NCI-H2196 (cell line): ENCODE data around the gene DPF1.
A peak's percentile ranks its signal among the peaks of the same experiment; 100 is the strongest.

Experiments
- DNase-seq: peaks from one replicate; lab custom pipeline; 2025; ENCODE audit not compliant: unreplicated experiment; lab: John Stamatoyannopoulos, UW

Gene DPF1

DNA sequence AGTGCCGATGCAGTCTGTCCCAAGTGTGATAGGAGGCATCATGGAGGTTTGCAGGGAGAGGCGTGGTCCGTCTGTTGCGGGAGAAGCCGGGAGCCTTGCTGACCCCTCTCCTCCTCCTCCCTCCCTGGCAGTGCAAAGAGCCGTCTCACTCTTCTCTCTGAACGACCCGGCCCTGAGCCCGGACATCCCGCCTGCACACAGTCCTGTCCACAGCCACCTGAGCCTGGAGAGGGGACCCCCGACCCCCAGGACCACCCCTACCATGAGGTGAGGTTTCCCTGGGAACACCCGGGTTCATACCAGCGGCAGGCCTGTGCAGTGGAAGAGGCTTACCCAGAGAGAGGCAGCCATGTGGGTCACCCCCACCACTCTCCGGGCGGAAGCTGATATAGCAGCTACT, 22.3 kb downstream of the DPF1 start:
- no peak for DNase-seq

DNA sequence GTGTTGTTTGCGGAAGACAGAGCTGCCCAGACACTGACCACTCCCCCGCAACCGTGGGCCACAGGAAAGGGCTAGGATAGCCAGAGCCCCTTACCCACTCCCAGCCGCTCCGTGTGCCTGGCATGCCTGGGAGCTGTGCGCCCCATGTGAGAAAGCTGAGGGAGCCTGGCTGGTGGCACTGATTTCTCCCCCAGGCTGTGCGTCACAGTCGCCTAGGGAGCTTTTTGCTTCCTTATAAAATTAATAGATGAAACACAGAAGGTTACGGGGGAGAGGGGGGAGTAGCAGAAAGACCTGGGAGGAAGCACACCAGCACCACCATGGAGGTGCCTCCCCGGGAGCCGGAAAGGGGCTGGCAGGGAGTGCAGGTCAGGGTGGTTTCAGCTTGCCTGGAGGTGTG, 24.7 kb downstream of the DPF1 start:
- DNase-seq = no peak

DNA sequence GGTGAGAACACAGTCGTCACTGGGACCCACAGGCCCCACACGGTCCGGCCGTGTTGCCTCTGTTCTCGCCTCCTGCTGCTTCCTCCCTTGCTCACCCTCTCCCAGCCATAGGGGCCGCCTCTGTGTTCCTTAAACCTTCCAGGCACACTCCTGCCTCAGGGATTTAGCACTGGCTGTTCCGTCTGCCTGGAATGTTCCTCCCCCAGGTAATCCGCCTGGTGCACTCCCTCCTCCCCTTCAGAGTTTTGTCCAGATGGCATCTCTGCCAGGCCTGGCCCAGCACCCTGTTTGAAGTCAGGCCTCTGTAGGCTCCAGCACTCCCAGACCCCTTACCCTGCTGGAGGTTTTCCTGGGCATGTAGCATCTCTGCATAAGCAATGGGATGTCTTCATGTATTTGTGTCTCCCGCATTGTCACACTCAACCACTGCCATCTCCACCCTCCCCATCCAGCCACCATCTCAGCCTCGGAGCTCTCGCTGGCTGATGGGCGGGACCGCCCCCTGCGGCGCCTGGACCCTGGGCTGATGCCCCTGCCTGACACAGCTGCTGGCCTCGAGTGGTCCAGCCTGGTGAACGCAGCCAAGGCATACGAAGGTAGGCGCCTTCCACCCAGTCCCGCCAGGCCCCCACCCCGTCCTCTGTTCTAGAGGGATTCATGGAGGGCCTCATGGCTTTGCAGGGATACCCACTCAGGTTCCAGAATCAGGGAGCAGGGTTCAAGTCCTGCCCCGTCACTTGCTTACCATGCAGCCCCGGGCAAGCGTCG, 25.9 kb downstream of the DPF1 start:
- no peak for DNase-seq

DNA sequence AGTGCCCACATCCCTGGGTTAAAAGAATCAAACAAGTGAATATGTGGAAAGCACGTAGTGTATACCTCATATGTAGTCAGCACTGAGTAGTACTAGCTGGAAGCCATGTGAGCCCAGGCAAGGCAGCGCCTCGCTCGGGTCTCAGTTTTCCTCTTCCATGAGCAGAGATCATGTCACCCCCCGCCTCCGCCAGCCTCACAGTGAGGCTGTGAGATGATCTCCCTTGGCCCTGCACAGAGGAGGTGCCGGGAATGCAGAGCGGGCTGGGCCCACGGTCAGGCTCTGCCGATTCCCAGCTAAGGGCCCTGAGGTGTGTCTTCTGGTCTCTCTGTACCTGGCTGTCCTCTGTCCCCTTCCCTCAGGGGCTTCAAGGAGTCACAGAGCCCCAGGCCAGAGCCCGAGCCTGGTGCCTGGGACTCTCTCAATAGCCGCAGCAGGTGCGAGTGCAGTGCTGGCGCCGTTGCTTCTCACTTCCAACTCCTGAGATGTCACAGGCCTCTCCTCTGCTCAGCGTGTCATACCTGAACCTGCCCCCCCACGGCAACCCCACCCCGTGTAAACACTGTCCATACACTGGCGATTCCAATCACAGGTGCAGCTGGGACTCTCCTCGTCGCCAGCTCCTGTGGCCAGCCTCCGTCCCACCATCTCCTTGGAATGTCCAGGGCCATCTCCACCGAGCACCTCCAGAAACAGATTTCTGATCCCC, 26.9 kb downstream of the DPF1 start:
- DNase-seq = no peak

DNA sequence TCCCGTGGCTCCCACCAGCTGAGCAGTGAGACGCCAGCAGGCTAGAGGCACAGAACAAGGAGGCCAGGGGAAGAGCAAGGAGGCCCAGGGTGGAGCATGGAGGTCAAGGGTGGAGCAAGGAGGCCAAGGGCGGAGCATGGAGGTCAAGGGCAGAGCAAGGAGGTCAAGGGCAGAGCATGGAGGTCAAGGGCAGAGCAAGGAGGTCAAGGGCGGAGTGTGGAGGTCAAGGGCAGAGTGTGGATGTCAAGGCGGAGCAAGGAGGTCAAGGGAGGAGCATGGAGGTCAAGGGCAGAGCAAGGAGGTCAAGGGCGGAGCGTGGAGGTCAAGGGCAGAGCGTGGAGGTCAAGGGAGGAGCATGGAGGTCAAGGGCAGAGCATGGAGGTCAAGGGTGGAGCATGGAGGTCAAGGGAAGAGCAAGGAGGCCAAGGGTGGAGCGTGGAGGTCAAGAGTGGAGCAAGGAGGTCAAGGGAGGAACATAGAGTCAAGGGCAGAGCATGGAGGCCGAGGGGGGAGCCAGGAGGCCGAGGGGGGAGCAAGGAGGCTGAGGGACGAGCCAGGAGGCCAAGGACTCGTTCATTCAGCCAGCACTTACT, 27.7 kb downstream of the DPF1 start:
- no peak for DNase-seq

DNA sequence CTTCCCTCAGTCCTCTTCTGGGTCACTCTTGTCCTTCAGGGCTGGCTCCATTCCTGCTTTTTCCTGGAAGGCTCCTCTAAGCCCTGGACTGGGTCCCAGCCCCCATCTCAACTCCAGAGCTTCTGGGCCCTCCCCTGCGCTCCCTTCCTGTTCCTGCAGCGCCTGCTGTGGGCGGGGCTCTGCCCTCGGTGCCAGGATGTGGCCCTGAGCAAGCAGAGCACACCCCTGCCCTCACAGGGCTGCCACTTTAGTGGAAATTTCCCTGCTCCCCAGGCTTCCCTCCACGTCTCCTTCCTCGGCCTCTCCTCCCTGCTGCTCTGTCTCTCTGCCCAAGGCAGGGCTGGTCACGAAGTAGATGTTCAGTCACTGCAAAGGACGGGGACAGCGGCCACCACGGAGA, 28.8 kb downstream of the DPF1 start:
- DNase-seq = no peak

DNA sequence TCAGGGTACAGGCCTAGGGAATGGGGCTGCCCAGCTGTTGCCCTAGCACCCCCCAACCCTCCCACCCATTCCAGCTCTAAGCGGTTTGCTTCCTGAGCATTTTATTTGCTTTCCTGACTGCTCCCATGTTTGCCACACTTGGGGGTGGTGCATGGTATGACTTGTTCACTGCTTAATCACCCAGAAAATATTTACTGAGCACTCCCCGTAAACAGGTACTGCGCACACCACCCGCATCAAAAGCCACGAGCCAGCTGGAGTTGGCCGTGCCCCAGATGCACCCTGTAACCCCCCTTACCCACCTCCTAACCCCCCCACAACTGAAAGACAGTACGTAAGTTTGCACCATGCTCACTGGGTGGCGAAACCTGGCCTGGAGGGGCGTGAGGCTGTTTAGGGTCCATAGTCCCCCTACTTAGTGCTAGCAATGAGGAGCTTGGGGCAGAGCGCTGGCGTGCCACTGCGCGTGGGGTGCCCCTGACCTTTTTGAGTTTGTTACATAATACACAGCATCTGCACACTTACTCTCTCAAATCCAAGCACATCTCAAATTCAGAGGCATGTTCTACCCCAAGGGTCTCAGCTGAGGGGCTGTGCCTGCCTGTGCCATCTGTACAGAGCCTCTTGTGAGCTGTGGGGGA, 29.8 kb downstream of the DPF1 start:
- no peak for DNase-seq

DNA sequence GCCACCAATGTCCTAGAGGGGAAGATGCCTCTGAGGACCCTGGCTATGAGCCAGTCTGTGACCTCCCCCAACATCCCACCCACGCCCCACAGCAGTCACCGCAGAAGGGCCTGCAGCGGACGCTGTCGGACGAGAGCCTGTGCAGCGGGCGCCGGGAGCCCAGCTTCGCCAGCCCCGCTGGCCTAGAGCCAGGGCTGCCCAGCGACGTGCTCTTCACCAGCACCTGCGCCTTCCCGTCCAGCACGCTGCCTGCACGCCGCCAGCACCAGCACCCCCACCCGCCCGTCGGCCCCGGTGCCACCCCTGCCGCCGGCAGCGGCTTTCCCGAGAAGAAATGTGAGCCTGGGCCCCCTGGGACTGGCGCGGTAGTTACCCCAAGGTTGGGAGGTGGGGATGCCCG, 30.6 kb downstream of the DPF1 start:
- peak; percentile 82 for DNase-seq

DNA sequence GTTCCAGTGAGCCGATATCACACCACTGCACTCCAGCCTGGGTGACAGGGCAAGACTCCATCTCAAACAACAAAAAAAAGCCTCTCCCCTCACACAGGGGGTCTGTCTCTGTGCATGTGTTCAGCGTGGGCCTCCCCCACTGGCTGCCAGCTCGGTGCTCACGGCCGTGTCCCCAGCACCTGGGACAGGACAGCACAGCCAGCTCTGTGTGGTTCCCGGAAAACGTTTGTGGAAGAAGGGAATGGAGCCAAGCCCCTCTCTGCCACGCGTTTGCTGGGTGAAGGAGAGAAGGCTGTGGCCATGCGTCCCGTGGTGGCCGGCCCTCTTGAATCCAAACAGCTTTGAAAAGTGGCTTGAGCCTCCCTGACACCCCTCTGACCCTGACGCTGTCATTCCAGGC, 32.3 kb downstream of the DPF1 start:
- DNase-seq = no peak

DNA sequence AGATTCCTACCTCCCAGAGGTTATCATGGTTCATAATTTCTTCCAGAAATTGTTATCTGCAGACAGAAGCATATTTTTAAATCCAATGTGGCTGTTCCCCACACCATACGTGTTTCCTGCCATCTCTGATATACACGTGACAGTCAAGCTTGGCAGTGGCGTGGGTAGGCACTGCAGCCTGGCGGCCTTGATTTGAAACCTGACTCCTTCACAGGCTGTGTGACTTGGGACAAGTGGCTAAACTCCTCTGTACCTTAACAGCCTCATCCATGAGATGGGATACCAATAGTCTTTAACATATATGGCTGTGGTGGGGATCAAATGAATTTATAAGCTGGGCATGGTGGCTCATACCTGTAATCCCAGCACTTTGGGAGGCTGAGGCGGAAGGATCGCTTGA, 33.2 kb downstream of the DPF1 start:
- DNase-seq = no peak

DNA sequence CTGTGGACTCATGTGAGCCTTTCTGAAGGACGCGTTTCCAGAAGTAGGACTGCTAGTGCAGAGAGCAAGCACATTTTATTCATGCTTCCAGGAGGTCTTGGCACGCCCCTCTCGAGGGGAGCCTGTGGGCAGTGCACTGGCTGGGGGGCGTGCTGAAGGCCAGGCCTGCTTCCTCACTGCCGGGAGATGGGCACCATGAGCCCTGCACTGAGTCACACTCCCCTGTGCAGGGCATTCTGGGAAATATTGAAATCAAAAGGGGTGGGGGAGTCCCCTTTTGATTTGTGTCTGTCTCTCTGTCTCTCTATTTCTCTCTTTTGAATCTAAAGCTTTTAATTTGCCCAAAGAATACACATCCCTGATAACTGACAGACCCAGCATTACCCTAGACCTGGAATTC, 34.0 kb downstream of the DPF1 start:
- no peak for DNase-seq

DNA sequence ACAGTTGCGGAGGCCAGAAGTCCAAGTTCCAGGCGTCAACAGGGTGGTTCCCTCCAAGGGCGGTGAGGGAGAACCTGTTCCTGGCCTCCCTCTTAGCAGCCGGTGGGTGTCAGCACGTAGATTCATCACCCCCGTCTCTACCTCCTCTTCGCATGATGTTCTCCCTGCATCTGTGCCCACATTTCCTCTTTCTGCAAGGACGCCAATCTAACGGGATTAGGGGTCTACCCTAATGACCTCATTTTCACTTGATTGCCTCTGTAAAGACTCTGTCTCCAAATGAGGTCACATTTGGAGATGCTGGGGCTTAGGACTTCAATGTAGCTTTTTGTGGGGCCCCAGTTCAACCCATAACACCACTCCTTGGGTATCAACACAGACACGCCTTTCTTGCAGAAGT, 38.5 kb downstream of the DPF1 start:
- no peak for DNase-seq

DNA sequence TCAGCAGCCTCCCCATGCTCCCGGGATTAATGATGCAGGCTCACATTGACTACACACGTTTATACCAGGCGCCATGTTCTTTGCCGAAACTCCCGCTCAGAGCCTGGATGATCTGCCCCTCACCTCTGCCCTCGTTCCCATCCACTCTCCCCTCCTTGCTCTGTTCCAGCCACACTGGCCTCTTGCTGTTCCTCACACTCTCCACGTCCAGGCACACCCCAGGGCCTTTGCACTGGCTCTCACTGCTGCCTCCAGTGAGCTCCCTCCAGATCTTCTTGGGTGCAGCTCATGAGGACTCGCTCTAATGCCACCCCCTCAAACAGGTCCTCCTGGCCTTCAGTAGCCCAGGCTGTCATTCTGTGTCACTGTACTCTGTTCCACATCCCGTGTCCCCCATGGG, 39.2 kb downstream of the DPF1 start:
- no peak for DNase-seq

DNA sequence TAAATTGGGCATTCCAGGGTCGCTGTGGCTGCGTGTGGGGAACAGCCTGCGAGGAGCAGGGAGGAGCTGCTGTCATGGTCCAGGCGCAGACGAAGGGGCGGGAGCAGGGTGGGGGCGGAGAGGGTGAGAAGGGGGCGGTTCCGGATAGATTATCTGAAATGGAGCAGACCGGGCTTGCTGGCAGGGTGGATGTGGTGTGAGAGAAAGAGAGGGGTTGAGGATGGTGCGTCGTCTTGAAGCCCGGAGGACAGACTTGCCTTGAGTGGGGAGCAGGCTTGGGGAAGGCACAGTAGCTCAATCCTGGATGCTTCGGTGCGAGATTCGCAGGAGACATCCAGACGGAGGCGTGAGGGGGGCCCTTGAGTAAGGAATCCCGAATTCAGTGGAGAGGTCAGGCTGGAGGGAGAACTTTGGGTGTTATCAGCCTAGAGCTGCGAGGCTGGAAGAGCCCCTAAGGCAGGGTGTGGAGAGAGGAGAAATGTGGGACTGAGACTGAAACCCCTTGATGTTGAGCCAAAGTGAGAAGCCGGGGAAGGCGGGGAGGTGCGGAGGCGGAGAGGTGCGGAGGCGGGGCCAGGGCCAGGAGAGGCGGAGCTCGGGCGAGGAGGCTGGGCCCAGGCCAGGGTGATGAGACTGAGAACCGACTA, 40.6 kb downstream of the DPF1 start:
- DNase-seq = no peak

DNA sequence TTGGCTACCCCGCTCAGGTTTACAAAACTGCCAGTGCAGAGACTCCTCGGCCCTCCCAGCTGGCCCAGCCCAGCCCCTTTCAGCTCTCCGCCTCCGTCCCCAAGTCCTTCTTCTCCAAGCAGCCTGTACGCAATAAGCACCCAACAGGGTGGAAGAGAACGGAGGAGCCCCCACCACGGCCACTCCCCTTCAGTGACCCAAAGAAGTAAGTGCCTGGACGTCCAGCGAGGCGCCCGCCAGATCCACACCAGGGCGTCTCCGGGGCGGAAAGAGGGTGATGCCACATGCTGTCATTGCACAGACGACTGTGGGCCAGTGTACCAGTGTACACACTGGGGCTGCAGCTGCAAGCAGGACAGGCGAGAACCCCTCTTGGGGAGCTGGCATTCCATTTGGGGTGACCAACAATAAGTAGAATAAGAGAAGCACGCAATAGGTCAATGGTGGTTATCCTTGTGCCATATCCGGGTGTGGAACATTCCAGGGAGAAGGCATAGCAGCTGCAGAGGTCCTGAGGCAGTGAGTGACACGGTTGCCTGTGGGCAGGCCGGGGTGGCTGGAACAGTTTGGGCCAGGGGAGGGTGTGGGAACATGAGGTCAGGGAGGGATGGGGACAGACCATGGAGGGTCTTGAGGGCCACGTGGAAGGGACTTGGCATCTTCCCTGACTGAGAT, 41.3 kb downstream of the DPF1 start:
- no peak for DNase-seq

DNA sequence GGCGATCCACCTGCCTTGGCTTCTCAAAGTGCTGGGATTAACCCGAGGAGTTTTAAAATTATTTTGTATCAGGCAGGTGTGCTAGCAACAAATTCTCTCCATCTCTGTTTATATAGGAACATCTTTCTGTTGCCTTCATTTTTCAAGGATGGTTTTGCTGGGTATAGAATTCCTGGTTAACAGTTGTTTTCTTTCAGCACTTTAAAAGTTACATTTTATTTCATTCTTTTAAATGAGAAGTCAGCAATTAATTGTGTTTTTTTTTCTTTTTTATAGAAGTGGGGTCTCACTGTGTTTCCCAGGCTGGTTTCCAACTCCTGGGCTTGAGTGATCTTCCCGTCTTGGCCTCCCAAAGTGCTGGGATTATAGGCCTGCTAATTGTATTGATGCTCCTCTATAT, 44.0 kb downstream of the DPF1 start:
- DNase-seq = no peak

DNA sequence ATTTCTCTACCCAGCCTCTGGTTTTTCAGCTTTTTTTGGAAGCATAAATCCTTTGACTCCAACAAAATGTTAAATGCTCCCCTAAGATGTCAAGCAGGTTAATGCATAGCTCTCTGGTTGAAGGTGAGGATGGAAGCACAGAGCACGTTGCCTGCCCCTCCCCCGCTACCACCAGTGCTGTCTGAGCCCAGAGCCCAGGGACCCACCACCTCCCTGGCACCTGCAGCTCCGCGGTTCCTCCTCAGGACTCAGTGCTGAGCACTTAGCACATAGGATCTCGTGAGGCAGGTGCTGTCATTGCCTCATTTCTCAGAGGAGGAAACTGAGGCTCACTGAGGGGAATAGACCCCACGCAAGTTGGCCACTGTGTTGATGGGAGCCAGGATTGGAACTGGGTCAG, 48.6 kb downstream of the DPF1 start:
- DNase-seq = no peak

DNA sequence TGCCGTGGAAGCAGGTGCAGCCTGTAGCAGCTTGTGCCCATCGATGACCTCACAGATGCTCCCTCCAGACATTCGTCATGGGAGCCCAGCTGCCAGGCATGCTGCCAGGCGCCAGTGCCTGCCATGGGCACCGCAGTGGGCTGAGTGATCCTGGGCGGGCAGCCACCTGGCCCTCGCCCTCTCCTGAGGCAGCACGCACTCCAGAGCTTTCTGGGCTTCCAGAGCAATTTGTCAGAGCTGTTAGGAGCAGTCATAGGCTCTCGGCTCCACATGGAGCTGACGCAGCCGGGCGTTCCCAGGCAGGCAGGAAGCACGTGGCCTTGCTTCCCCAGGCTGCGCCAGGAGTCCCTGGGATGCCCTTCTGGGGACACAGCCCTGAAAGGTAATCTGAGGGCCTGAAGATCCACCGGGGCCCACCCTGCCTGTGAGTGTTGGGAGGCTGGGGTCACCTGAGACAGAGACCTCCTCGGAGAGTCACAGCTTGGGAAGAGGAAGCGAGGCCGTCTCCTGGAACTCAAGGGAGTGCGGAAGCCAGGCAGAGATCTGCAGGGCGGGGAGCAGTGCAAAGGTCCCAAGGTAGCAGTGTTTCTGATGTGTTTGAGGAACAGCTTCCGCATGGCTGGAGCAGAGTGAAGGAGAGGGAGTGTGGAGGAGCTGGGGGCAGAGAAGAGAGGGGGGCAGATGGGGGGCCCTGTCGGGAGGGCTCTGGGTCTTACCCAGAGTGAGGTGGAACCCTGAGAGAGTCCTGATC, 50.6 kb downstream of the DPF1 start:
- DNase-seq = peak; percentile 98

DNA sequence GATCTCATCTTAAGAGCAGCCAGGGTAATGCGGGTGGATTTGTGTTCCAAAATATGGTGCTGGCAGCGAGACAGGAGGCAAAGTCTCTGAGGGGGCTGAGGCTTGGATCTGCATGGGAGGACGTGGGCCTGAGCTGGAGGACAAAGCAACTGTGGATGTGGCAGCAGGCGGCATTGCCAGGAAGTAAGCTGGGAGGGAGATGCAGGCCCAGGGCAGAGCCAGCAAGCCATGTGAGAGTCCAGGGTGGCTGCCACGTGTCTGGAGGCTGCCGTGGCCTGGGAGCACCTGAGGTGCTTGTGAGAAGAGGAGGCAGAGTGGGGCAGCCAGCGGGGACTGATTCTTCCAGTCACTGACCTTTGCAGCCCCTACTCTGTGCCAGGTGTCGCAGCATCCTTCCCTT, 52.0 kb downstream of the DPF1 start:
- peak; percentile 23 for DNase-seq

DNA sequence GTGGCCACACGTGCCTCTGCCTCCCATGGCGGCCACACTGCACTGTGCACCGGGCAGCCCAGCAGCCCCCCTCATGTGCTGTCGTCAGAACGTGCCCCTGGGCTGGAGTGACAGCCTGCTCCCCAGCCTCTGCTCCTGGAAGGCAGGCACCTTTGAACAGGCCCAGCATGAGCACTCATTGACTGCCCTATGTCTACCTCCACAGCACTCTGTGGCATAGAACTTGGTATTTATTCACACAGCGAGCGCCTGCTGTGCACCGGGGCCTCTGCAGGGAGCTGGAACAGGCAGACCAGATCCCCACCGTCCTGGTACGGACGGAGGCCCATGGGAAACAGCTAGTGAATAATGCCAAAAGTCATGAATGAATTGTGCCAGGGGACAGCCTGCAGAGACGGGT, 53.7 kb downstream of the DPF1 start:
- DNase-seq = no peak
